Keratinocyte (primary cell): Measurements from ENCODE around the gene ZNF217. TPM values are rescaled to one million over a fixed set of nuclear protein-coding genes. Genes with fewer than 3 reads are reported as not detected.

Source experiments
- DNase-seq: peaks from one replicate; pipeline ENCODE4 v3.0.0-alpha.2; 2011; ENCODE audit warnings: low read depth, missing footprints, low spot score
- FAIRE-seq: peaks from 2 replicates; lab custom pipeline; 2011; peaks lifted over from hg19 to GRCh38; lab: Jason Lieb, UNC
- H2AFZ ChIP-seq: 2 replicates; pipeline ENCODE4 v1.6.0; 2012; ENCODE audit warnings: low read length, control low read depth, inconsistent platforms; ENCODE audit not compliant: control insufficient read depth
- H3K27ac ChIP-seq: 2 replicates; pipeline ENCODE4 v1.5.1; 2011; ENCODE audit warnings: low read length; ENCODE audit not compliant: control insufficient read depth, insufficient read depth
- H3K27me3 ChIP-seq: 3 replicates; pipeline ENCODE4 v1.6.0; 2011; ENCODE audit warnings: low read length; ENCODE audit not compliant: control insufficient read depth, insufficient read depth; ENCODE audit errors: extremely low read depth
- H3K36me3 ChIP-seq, 2 experiments: 2 replicates in 1 of 2; 3 replicates in 1 of 2; pipeline ENCODE4 v1.5.1; 2011; ENCODE audit warnings: low read length in 2 of 2, mild to moderate bottlenecking in 1 of 2; ENCODE audit not compliant: control insufficient read depth in 2 of 2, insufficient read depth in 2 of 2; ENCODE audit errors: extremely low read depth in 1 of 2
- H3K4me1 ChIP-seq: 3 replicates; pipeline ENCODE4 v1.5.1; 2011; ENCODE audit warnings: low read length; ENCODE audit not compliant: control insufficient read depth, insufficient read depth; ENCODE audit errors: extremely low read depth
- H3K4me2 ChIP-seq: 3 replicates; pipeline ENCODE4 v1.6.0; 2011; ENCODE audit warnings: low read depth, low read length; ENCODE audit not compliant: control insufficient read depth, insufficient read depth; ENCODE audit errors: extremely low read depth
- H3K4me3 ChIP-seq, 3 experiments: fragments of 200-600 bp in 1 of 3; sonication (generic) in 1 of 3; 2 replicates in 2 of 3; 3 replicates in 1 of 3; pipeline ENCODE4 v1.5.1; 2011 to 2016; ENCODE audit warnings: low read length in 3 of 3, mild to moderate bottlenecking in 3 of 3, control low read depth in 2 of 3, inconsistent platforms in 1 of 3, low read depth in 1 of 3, mixed read lengths in 1 of 3, mixed run types in 1 of 3, moderate library complexity in 1 of 3; ENCODE audit not compliant: control insufficient read depth in 2 of 3, insufficient read depth in 2 of 3; ENCODE audit errors: extremely low read depth in 1 of 3
- H3K79me2 ChIP-seq: 2 replicates; pipeline ENCODE4 v1.6.0; 2012; ENCODE audit warnings: low read length; ENCODE audit not compliant: control insufficient read depth, insufficient read depth
- H3K9ac ChIP-seq: 3 replicates; pipeline ENCODE4 v1.6.0; 2011; ENCODE audit warnings: low read length; ENCODE audit not compliant: control insufficient read depth, insufficient read depth; ENCODE audit errors: extremely low read depth
- H3K9me1 ChIP-seq: 3 replicates; pipeline ENCODE4 v1.6.0; 2011; ENCODE audit warnings: low read length; ENCODE audit not compliant: control insufficient read depth, insufficient read depth; ENCODE audit errors: extremely low read depth
- H3K9me3 ChIP-seq: 2 replicates; pipeline ENCODE4 v1.5.1; 2012; ENCODE audit warnings: low read depth, low read length; ENCODE audit not compliant: control insufficient read depth
- H4K20me1 ChIP-seq: 3 replicates; pipeline ENCODE4 v1.6.0; 2011; ENCODE audit warnings: low read length; ENCODE audit not compliant: control insufficient read depth, insufficient read depth; ENCODE audit errors: extremely low read depth
- EZH2 ChIP-seq: IDR thresholded peaks from one replicate; pipeline ENCODE4 v1.6.1; 2012; ENCODE audit warnings: inconsistent platforms, mild to moderate bottlenecking, low read length, moderate library complexity
- dilution Hi-C: fragments of 300-500 bp; cut with MboI; formaldehyde crosslinking; loops from one replicate; pipeline ENCODE4 v1.7.0; 2020; ENCODE audit warnings: low sequenced_read_pairs; ENCODE audit not compliant: extremely low pct_ligation_motif_present
- polyA plus RNA-seq, 5 experiments: library from polyadenylated mRNA; depleted of rRNA in 3 of 5; stranded (reverse) in 3 of 5; stranded (forward) in 1 of 5; unstranded in 1 of 5; fragments of >200 nt; gene quantifications; 1 replicate in 1 of 5; 2 replicates in 3 of 5; 3 replicates in 1 of 5; pipeline versions ENCODE4 v1.2.1 to v1.2.3, GENCODE V29; 2011 to 2012; ENCODE audit warnings: missing spikeins in 2 of 5, low read depth in 1 of 5, low replicate concordance in 1 of 5
- TF ChIP-seq, protein P1 (sequence below), 3 experiments: IDR thresholded peaks in 1 of 3; conservative IDR thresholded peaks in 1 of 3; optimal IDR thresholded peaks in 1 of 3; 2 replicates in 2 of 3; 3 replicates in 1 of 3; pipeline versions ENCODE3 to v1.5.1; 2011; ENCODE audit warnings: low read length in 3 of 3, mild to moderate bottlenecking in 3 of 3, moderate library complexity in 2 of 3, control low read depth in 1 of 3, inconsistent platforms in 1 of 3; ENCODE audit not compliant: insufficient read depth in 2 of 3; ENCODE audit errors: extremely low read depth in 1 of 3

Gene ZNF217
- polyA plus RNA-seq, 1 donor (not counting 4 experiments of a cell fraction or from before 2014, with no cell fraction given): 17.3 TPM

- no peaks in the 10 kb centered on the region for H3K4me1 ChIP-seq
- no peaks in the 10 kb centered on the region for H3K9me1 ChIP-seq
- no peaks in the 10 kb centered on the region for H4K20me1 ChIP-seq
- DNase-seq: no peak
- H3K4me2 ChIP-seq: no peak overlapping the region
- no peak overlapping the region for H2AFZ ChIP-seq
- H3K36me3 ChIP-seq: peaks cover 0 to 1% of the 10 kb centered on the region in 2 experiments
- FAIRE-seq: no peak
- H3K9ac ChIP-seq: no peak overlapping the region
- no peak for TF ChIP-seq EZH2
- TF ChIP-seq, protein P1, sequence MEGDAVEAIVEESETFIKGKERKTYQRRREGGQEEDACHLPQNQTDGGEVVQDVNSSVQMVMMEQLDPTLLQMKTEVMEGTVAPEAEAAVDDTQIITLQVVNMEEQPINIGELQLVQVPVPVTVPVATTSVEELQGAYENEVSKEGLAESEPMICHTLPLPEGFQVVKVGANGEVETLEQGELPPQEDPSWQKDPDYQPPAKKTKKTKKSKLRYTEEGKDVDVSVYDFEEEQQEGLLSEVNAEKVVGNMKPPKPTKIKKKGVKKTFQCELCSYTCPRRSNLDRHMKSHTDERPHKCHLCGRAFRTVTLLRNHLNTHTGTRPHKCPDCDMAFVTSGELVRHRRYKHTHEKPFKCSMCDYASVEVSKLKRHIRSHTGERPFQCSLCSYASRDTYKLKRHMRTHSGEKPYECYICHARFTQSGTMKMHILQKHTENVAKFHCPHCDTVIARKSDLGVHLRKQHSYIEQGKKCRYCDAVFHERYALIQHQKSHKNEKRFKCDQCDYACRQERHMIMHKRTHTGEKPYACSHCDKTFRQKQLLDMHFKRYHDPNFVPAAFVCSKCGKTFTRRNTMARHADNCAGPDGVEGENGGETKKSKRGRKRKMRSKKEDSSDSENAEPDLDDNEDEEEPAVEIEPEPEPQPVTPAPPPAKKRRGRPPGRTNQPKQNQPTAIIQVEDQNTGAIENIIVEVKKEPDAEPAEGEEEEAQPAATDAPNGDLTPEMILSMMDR (optimal IDR thresholded peaks at IDR 0.05 in 1 of 3, IDR thresholded peaks at IDR 0.05 in 1 of 3, conservative IDR thresholded peaks at IDR 0.05 in 1 of 3; ENCODE audit: extremely low read depth in 1 of 3, insufficient read depth in 2 of 3, low read length in 3 of 3): no peak
- no peaks in the 10 kb centered on the region for H3K27me3 ChIP-seq
- H3K79me2 ChIP-seq: no peaks in the 10 kb centered on the region
- no peaks in the 10 kb centered on the region for H3K9me3 ChIP-seq
- no peak overlapping the region for H3K4me3 ChIP-seq
- H3K27ac ChIP-seq: no peak overlapping the region
- dilution Hi-C loops: no loop called here
Measured at GRCh38 chr20:53557130-53557529, 36.5 kb downstream of the ZNF217 start.

DNA sequence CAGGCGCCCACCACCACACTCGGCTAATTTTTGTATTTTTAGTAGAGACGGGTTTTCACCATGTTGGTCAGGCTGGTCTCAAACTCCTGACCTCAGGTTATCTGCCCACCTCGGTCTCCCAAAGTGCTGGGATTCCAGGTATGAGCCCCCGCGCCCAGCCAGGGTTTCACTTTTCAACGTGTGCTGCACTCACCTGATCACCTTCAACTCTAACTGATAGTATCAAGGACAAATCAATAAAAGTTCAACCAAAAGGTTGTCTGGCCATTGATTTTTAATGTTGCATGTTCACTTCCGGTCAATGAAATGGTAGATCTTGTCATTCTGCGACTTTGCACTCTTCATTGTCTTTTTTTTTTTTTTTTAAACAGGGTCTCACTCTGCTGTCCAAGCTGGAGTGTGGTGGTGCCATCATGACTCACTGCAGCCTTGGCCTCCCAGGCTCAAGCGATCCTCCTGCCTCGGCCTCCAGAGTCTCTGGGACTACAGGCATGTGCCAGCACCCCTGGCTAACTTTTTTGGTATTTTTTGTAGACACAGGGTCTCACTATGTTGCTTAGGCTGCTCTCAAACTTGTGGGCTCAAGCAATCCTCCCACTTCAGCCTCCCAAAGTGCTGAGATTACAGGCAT lies 37.3 kb downstream of the ZNF217 start:
- Histone ChIP-seq H3K9ac (no peak overlapping the region), H3K9me1 (no peaks in the 10 kb centered on the region), H2AFZ (no peak overlapping the region), H3K36me3 (peaks cover 0 to 1% of the 10 kb centered on the region in 2 experiments), H3K27me3 (no peaks in the 10 kb centered on the region), H3K27ac (no peak overlapping the region), H3K4me1 (no peaks in the 10 kb centered on the region), H3K79me2 (no peaks in the 10 kb centered on the region), H3K9me3 (no peaks in the 10 kb centered on the region), H3K4me3 (no peak overlapping the region), H3K4me2 (no peak overlapping the region), H4K20me1 (no peaks in the 10 kb centered on the region)
- FAIRE-seq: no peak
- TF ChIP-seq EZH2: no peak
- TF ChIP-seq, protein P1 (optimal IDR thresholded peaks at IDR 0.05 in 1 of 3, IDR thresholded peaks at IDR 0.05 in 1 of 3, conservative IDR thresholded peaks at IDR 0.05 in 1 of 3; ENCODE audit: extremely low read depth in 1 of 3, insufficient read depth in 2 of 3, low read length in 3 of 3): no peak
- no peak for DNase-seq
- dilution Hi-C loops: no loop called here
